HG03521 (cell line): ENCODE measurements around the gene BEND7.

ENCODE experiments used
- ATAC-seq: cut with Tn5 transposase; IDR thresholded peaks from one replicate; pipeline ENCODE4 v1.9.1; 2021; ENCODE audit warnings: mild to moderate bottlenecking, moderate library complexity; ENCODE audit not compliant: unreplicated experiment

Gene BEND7

GRCh38 chr10:13392701-13393100, 136.1 kb downstream of the BEND7 start:
- no peak for ATAC-seq
